Stimulated activated CD4-positive, alpha-beta T cell treated with anti-CD3 and anti-CD28 coated beads, Interleukin-2, amount 100 ng/mL, for 48 hours (primary cell): Measurements from ENCODE around the gene TRA2B.

ENCODE experiments used
- DNase-seq, 2 donors: peaks; one replicate each; pipeline ENCODE4 v3.0.0-alpha.2; 2020

The TRA2B gene

GRCh38 chr3:185866555-185866954, 71.3 kb downstream of the TRA2B start:
- no peak for DNase-seq
